ENCODE results near the gene GTPBP4.

The GTPBP4 gene

DNA sequence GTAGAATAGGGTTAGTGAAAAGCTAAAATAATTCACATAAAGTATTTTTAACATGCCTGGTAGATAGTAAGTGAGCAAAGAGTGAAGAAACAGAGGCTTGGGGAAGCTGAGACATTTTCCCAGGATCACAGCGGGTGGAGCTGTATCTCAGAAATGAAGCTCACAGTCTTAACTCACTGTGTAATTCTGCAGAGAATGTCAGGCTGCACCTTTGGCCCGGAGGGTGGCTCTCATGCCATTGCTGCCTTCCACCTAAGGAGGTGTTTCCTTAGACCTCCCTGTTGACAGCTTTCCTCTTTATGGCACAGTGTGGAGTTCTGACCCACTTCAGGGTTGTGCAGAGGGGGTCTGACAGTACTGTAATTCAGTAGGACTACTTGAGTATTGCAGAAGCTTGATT lies 2.9 kb upstream of the GTPBP4 start:
- TF ChIP-seq, protein P1, sequence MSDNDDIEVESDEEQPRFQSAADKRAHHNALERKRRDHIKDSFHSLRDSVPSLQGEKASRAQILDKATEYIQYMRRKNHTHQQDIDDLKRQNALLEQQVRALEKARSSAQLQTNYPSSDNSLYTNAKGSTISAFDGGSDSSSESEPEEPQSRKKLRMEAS (IDR thresholded peaks at IDR 0.05; ENCODE audit: low read depth, low read length): no peak
- TF ChIP-seq, protein P2, sequence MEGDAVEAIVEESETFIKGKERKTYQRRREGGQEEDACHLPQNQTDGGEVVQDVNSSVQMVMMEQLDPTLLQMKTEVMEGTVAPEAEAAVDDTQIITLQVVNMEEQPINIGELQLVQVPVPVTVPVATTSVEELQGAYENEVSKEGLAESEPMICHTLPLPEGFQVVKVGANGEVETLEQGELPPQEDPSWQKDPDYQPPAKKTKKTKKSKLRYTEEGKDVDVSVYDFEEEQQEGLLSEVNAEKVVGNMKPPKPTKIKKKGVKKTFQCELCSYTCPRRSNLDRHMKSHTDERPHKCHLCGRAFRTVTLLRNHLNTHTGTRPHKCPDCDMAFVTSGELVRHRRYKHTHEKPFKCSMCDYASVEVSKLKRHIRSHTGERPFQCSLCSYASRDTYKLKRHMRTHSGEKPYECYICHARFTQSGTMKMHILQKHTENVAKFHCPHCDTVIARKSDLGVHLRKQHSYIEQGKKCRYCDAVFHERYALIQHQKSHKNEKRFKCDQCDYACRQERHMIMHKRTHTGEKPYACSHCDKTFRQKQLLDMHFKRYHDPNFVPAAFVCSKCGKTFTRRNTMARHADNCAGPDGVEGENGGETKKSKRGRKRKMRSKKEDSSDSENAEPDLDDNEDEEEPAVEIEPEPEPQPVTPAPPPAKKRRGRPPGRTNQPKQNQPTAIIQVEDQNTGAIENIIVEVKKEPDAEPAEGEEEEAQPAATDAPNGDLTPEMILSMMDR (IDR thresholded peaks at IDR 0.05; ENCODE audit: low read depth, low read length): no peak
- TF ChIP-seq POLR2A (IDR thresholded peaks at IDR 0.05; ENCODE audit: extremely low read depth, insufficient read length): no peak
- no peak for DNase-seq (ENCODE audit: low read depth)
- no peak overlapping the region for H3K4me3 ChIP-seq (ENCODE audit: low read depth, low read length)

DNA sequence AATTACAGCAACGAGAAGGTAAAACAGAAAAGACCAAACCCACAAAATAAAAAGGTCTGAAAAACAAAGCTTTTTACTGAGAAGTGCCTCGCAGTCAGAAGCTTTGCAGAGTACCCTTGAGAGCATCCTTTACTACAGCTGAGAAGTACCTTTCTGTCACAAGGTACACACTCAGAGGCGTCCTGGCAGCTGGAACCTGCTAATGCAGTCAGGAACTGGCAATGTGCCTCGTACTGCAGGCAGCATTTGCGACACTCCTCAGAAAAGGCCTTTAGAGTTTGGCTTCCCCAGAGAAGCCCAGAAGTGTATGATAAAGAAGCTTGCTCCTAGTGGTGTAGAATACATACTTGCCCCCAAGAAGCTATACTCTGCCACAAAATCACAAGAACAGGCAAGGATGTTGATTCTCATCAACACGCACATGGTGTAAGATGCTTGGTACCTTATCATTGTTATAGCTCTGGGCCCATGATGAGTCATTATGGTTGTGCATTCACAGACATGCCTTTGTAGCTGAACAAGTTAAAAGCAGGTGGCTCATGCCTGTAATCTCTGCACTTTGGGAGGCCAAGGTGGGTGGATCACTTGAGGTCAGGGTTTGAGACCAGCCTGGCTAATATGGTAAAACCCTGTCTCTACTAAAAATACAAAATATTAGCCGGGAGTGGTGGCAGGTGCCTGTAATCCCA lies 2.0 kb upstream of the GTPBP4 start:
- DNase-seq (ENCODE audit: low read depth): peak; percentile 27
- H3K4me3 ChIP-seq (ENCODE audit: low read depth, low read length): no peak overlapping the region
- TF ChIP-seq, protein P1 (IDR thresholded peaks at IDR 0.05; ENCODE audit: low read depth, low read length): no peak
- TF ChIP-seq POLR2A (IDR thresholded peaks at IDR 0.05; ENCODE audit: extremely low read depth, insufficient read length) (no peak), MYC (IDR thresholded peaks at IDR 0.05; ENCODE audit: low read depth, low read length) (no peak)
- TF ChIP-seq, protein P2 (IDR thresholded peaks at IDR 0.05; ENCODE audit: low read depth, low read length): no peak

DNA sequence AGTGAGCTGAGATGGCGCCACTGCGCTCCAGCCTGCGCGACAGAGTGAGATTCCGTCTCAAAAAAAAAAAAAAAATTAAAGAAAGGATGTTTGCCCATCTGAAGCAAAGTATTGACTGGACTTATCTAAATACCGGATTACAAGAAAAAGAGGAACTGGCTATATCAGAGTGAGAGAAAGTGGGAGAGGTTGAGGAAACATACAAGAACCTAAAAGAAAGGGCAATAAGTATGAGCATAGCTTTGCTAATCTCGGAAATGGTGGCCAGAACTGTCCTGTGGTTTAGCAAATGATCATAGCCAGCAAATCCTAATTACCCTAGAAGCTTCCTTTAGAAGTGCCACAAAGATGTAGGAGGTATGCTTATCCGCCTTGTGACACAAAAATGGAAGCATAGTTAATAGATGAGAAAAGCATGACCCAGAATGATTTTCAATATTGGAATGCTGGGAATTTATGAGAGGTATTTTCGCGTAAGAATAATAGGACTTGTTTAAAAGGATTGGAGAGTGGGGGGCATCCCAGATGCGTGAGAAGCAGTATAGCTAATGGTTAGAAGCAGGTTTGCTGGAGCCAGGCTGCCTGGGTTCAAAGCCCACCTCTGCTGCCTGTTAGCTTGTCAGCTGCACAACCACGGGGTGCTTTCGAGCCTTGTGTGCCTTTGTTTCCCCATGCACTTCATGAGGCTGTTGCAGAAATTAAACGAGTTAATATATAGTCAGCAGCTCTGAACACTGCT lies 1.2 kb upstream of the GTPBP4 start:
- DNase-seq (ENCODE audit: low read depth): peak; percentile 57
- peak overlapping the region; percentile 89 for H3K4me3 ChIP-seq (ENCODE audit: low read depth, low read length)
- TF ChIP-seq POLR2A (IDR thresholded peaks at IDR 0.05; ENCODE audit: extremely low read depth, insufficient read length) (no peak), MYC (IDR thresholded peaks at IDR 0.05; ENCODE audit: low read depth, low read length) (no peak)
- TF ChIP-seq, protein P2 (IDR thresholded peaks at IDR 0.05; ENCODE audit: low read depth, low read length): no peak
- TF ChIP-seq, protein P1 (IDR thresholded peaks at IDR 0.05; ENCODE audit: low read depth, low read length): no peak

DNA sequence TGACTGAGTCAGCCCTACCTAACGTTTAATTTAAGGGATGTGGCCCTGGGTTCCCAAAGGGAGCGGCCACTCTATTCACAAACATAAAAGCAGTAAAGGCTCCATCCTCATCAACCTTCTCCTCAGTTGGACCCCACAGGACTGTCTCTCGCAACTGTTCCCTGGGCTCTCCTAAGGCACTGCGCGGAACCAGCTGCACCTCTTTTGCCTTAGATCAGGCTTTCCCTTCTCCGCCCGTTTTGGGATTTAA lies 689 bp upstream of the GTPBP4 start:
- TF ChIP-seq, protein P2 (IDR thresholded peaks at IDR 0.05; ENCODE audit: low read depth, low read length): no peak
- TF ChIP-seq POLR2A (IDR thresholded peaks at IDR 0.05; ENCODE audit: extremely low read depth, insufficient read length): no peak
- TF ChIP-seq, protein P1 (IDR thresholded peaks at IDR 0.05; ENCODE audit: low read depth, low read length): no peak
- no peak for TF ChIP-seq MYC (IDR thresholded peaks at IDR 0.05; ENCODE audit: low read depth, low read length)
- H3K4me3 ChIP-seq (ENCODE audit: low read depth, low read length): peak overlapping the region; percentile 89
- DNase-seq (ENCODE audit: low read depth): no peak

DNA sequence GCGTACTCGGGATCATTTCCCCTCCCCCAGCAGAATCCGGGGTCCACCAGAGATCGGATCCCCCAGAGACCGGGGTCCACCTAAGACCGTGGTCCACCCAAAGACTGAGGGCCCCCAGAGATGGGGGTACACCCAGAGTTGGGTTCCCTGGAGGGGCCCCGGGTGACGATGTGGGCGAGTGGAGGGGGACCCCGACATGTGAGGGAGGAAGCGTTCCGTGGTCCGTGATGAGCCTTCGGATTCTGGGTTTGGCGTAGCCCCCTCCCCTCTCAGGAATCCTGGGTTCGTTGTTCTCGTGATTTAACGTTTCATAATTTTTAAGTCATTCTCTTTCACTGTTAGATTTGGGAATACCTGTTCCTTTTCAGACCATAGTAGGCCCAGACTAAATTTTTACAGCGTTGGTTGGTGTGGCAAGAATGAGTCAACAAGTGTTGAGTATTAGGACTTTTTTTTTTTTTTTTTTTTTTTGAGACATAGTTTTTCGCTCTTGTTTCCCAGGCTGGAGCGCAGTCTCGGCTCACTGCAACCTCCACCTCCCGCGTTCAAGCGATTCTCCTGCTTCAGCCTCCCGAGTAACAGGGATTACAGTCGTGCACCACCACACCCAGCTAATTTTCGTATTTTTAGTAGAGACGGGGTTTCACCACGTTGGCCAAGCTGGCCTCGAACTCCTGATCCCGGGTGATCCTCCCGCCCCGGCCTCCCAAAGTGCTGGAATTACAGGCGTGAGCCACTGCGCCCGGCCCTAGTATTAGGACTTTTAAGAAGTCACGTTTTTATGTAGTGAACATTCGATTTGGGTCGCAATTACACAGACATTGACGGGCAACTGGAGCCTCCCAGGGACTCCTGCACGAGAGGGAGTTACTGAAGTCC lies 672 bp downstream of the GTPBP4 start:
- TF ChIP-seq, protein P2 (IDR thresholded peaks at IDR 0.05; ENCODE audit: low read depth, low read length): no peak
- peak overlapping the region; percentile 89 for H3K4me3 ChIP-seq (ENCODE audit: low read depth, low read length)
- no peak for DNase-seq (ENCODE audit: low read depth)
